AG09319 (cell line): Measurements from ENCODE around the gene IRAK4.
A peak's percentile ranks its signal among the peaks of the same experiment; 100 is the strongest.

Experiments
- DNase-seq: peaks from one replicate; pipeline ENCODE4 v3.0.0-alpha.2; 2010; ENCODE audit warnings: low read depth; ENCODE audit errors: extremely low read depth
- TF ChIP-seq, protein P1 (sequence below): IDR thresholded peaks from 2 replicates; pipeline ENCODE4 v1.5.1; 2011; ENCODE audit warnings: low read depth, mild to moderate bottlenecking, inconsistent platforms, low read length, moderate library complexity

IRAK4 gene

DNA sequence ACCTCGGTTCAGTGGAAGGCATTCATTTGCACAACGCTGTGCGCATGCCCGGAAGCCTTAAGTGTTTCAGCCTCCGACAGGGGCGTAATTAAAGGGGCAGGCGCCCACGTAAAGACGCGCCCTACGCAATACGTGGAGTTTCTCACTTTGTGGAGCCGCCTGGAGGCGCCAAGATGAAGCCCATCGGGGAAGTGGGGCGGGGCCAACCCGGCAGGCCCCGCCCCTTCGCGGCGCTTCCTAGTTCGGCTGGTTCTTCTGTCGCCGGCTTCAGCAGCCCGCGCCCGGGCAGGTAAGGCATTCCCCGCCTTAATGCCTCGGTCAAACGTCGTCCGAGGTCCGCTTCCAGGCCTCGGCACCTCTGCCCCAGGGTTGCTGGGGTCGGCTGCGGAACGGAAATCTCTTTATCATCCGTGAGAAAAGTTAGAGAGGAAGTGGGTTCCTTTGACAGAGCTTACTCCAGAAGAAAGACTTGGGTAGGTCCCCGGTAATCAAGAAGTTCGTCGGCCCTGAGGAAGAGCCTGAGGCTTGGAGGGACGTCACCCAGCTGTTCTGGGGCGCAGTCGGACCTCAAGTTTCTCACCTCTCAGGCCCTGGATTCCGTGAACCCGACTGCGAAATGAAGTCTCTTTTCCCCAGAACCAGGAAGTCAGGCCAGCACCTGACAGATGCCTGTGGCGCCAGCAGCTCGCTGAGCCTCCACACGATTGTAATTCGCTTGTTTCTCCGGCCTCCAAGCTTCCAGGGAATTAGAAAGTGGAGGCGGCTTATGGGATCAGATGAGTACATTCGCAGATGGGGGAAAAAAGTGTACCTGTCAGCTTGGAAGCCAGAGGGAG lies at the start of gene IRAK4, which contains the start of gene PUS7L:
IRAK4 (plus strand) TSS at position 224 of the 836 bp plus-strand sequence. CDS start 9,161 bp downstream, outside the sequence.
PUS7L (minus strand) TSS at position 63 of the 836 bp plus-strand sequence. CDS start 3,545 bp downstream, outside the sequence.
- TF ChIP-seq, protein P1, sequence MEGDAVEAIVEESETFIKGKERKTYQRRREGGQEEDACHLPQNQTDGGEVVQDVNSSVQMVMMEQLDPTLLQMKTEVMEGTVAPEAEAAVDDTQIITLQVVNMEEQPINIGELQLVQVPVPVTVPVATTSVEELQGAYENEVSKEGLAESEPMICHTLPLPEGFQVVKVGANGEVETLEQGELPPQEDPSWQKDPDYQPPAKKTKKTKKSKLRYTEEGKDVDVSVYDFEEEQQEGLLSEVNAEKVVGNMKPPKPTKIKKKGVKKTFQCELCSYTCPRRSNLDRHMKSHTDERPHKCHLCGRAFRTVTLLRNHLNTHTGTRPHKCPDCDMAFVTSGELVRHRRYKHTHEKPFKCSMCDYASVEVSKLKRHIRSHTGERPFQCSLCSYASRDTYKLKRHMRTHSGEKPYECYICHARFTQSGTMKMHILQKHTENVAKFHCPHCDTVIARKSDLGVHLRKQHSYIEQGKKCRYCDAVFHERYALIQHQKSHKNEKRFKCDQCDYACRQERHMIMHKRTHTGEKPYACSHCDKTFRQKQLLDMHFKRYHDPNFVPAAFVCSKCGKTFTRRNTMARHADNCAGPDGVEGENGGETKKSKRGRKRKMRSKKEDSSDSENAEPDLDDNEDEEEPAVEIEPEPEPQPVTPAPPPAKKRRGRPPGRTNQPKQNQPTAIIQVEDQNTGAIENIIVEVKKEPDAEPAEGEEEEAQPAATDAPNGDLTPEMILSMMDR: peak; percentile 47

DNA sequence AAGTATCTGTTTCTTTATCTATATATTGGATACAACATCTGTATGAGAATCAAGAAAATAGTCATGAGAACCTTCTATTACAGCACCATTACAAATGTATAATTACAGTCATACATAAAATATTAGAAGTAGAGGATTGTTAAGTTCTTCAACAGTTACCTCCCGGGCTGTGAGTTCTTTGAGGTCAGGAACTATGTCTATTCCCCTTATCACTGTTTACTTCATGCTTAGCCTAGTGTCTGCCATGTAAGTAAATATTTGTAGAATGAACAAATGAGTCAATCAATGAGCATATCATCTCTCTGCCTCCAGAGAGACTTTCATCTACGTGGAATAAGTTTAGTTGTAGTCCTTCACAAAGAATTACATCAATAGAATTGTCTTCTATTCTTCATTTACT lies 47.4 kb upstream of the IRAK4 start:
- no peak for DNase-seq
- TF ChIP-seq, protein P1: no peak

More for the DNA sequence above, at the start of gene IRAK4, which contains the start of gene PUS7L:
- peak; percentile 90 for DNase-seq

DNA sequence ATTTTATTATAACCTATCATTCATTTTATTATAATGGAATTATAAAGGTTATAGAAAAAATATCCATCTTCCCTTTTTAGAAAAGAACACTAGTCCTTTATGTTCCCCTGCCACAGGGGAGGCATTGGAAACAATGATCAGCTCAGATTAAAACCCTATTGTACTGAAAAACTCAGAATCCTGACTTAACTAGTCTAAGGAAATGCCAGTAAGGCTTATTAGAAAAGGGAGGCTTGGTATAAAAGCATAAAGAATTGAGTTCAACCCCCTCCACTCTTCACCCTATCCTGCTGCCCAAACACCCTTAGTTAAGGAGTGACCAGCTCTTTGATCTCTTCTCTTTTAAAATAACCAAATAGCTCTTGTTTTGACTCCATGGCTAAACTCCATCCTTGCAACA lies 36.1 kb upstream of the IRAK4 start:
- DNase-seq: no peak
- TF ChIP-seq, protein P1: no peak

DNA sequence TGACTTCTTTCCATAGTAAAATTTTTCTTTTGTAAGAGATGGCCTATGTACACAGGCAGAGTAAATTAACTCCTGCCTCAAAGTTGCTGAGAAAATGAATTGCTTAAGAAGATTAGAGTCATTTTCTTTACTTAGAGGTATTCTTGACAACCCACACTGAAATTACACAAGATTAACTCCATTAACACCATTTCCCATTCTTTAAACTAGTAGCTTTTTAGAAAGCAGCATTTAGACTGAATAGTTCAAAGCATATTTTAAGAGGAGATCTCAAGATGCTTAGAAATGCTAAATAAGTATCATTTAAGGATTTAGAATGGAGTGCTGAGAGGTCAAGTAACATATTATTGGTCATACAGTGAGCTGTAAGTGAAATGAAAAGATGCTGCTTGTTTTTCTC lies 35.6 kb upstream of the IRAK4 start:
- TF ChIP-seq, protein P1: no peak
- DNase-seq: no peak

DNA sequence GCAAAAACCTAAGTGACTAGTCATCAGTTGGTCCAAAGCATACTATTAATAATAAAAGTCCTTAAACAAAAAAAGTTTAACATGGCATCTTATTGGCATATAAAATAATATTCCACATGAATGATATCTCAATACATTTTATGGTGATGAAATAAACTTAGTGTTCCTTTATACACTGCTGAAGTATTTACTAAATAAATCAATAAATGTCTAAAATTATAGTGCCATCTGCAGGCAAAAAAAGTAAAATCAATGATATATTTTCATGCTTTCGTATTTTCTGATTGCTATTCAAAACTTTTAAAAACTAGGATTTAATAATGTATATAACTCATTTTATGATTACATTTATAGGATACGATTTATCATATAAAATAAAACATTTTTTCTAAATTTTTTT lies 30.6 kb upstream of the IRAK4 start:
- no peak for DNase-seq
- TF ChIP-seq, protein P1: peak; percentile 18

DNA sequence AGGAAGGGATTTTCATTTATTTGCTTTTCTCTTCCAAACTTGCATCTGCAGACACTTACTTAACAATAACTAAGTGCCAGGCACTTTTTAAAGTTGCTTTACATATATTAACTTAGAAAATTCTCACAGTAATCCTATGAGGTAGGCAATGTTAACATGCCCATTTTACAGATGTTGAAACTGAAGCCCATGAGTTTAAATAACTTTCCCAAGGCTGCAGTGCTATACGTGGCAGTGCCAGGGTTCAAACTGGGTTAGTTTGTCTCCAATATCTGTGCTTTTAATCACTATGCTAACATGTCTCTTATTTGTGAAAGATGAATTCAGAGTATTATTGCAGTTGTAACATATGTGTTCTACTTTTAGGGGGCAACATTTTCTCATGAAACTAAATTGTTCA lies 30.1 kb upstream of the IRAK4 start:
- TF ChIP-seq, protein P1: no peak
- DNase-seq: no peak

DNA sequence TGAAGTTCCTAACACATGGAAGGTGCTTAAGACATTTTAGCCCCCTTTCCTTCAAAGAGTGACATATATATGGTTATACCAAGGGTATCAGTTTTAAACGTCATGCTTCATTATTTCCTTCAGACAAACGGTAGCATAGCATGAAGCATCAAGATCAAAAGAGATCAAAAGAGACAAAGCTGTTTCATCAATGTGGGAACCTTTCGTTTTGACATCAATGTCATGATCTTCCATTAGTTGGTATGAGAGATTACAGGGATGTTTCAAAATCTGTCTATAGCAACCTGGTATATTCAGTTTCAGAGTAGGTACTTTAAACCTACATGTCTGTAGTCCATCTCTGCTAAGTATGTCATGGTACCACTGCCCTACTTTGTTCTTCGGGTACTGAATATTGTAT lies 28.5 kb upstream of the IRAK4 start:
- DNase-seq: no peak
- TF ChIP-seq, protein P1: no peak
